Measurements from ENCODE around the gene KLHDC8A. TPM values are rescaled to one million over a fixed set of nuclear protein-coding genes. Genes with fewer than 3 reads are reported as not detected.
"Not testable (repeated sequence)": the region's sequence is repeated elsewhere in the genome, so short reads cannot be mapped to it uniquely, and the experiment has no call there.

The KLHDC8A gene, protein sequence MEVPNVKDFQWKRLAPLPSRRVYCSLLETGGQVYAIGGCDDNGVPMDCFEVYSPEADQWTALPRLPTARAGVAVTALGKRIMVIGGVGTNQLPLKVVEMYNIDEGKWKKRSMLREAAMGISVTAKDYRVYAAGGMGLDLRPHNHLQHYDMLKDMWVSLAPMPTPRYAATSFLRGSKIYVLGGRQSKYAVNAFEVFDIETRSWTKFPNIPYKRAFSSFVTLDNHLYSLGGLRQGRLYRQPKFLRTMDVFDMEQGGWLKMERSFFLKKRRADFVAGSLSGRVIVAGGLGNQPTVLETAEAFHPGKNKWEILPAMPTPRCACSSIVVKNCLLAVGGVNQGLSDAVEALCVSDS
- polyA plus RNA-seq, result not detected

DNA sequence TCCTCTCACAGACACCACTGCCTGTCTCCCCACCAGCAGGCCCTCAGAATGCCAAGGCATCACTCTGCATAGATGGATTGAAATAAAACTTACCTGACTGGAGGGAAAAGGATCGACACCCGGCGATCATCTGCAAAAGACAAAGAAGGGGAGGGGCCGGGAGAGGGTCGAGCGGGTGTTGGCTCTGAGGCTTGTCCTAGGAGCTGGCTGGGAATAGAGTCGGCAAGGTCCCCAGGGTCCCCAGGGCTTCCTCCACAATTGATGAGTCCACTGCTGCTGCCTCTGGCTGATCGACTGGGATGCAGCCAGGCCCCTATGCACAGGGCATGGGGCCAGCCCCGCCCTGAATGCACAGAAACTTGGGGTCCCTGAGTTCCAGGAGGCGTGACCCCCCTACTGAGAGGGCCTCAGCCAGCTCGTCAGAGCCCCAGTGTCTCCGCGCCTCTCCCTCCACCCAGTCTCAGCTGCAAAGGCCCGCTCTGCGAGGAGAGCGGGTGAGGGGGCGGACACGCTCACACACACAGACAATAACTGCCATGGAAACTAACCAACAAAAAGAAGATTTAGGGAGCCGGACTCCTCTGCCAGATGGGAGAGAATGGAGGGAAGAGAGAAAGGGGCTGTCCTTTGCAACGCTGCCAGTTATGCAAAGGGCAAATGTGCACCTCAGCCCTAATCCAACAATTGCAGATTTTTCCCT, at the start of gene KLHDC8A:
Gene KLHDC8A, minus strand, starts transcription at position 483 of the 700 bp plus-strand sequence. CDS start 13,318 bp downstream, outside the sequence.
- Mint-ChIP-seq H3K27me3 (ENCODE audit: low read depth in 3 of 3) (peaks cover 5 to 8% (median 8%) of the 10 kb centered on the region in 3 donors), H3K4me3 (no peak within 1 kb of the TSS), H3K27ac (no peak within 1 kb of the TSS), H3K9me3 (no peaks in the 10 kb centered on the region), H3K4me1 (no peaks in the 10 kb centered on the region), H3K36me3 (no peaks in the 10 kb centered on the region)
- DNase-seq, result no peak

DNA sequence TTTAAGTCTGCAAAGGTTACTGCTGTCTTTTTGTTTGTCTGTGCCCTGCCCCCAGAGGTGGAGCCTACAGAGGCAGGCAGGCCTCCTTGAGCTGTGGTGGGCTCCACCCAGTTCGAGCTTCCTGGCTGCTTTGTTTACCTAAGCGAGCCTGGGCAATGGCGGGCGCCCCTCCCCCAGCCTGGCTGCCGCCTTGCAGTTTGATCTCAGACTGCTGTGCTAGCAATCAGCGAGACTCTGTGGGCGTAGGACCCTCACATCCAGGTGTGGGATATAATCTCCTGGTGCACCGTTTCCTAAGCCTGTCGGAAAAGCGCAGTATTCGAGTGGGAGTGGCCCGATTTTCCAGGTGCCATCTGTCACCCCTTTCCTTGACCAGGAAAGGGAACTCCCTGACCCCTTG, 49.5 kb upstream of the KLHDC8A start:
- DNase-seq; H3K36me3 Mint-ChIP-seq; H3K27me3 Mint-ChIP-seq (ENCODE audit: low read depth in 3 of 3); H3K9me3 Mint-ChIP-seq; H3K27ac Mint-ChIP-seq; H3K4me3 Mint-ChIP-seq; H3K4me1 Mint-ChIP-seq: not testable (repeated sequence)

DNA sequence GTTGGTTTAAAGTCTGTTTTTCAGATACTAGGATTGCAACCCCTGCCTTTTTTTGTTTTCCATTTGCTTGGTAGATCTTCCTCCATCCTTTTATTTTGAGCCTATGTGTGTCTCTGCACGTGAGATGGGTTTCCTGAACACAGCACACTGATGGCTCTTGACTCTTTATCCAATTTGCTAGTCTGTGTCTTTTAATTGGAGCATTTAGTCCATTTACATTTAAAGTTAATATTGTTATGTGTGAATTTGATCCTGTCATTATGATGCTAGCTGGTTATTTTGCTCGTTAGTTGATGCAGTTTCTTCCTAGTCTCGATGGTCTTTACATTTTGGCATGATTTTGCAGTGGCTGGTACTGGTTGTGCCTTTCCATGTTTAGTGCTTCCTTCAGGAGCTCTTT, 47.8 kb upstream of the KLHDC8A start:
- not testable (repeated sequence) for DNase-seq; H3K27ac Mint-ChIP-seq; H3K9me3 Mint-ChIP-seq; H3K4me1 Mint-ChIP-seq; H3K4me3 Mint-ChIP-seq; H3K36me3 Mint-ChIP-seq; H3K27me3 Mint-ChIP-seq (ENCODE audit: low read depth in 3 of 3)

DNA sequence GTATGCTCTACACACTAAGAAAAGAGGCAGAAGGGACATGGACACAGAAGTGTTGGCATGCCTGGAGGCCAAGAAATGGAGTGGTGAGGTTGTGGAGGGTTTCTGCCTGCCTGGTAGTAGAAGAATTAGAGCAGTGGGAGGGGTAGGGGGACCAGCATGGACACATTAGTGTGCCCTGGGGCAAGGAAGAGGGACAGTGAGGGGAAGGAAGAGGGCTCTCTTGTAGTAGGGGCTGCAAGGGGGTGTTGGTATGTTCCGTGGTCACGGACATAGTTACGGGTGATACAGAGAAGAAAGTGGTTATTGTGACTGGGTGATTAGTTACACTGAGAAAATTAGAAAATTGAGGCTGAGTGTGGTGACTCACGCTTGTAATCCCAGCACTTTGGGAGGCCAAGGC, 41.9 kb upstream of the KLHDC8A start:
- no peaks in the 10 kb centered on the region for H3K4me1 Mint-ChIP-seq
- no peak for DNase-seq
- H3K27ac Mint-ChIP-seq, result no peak overlapping the region
- H3K27me3 Mint-ChIP-seq (ENCODE audit: low read depth in 3 of 3), result peaks cover 0 to 11% (median 3%) of the 10 kb centered on the region in 3 donors
- no peaks in the 10 kb centered on the region for H3K36me3 Mint-ChIP-seq
- no peaks in the 10 kb centered on the region for H3K9me3 Mint-ChIP-seq
- no peak overlapping the region for H3K4me3 Mint-ChIP-seq

DNA sequence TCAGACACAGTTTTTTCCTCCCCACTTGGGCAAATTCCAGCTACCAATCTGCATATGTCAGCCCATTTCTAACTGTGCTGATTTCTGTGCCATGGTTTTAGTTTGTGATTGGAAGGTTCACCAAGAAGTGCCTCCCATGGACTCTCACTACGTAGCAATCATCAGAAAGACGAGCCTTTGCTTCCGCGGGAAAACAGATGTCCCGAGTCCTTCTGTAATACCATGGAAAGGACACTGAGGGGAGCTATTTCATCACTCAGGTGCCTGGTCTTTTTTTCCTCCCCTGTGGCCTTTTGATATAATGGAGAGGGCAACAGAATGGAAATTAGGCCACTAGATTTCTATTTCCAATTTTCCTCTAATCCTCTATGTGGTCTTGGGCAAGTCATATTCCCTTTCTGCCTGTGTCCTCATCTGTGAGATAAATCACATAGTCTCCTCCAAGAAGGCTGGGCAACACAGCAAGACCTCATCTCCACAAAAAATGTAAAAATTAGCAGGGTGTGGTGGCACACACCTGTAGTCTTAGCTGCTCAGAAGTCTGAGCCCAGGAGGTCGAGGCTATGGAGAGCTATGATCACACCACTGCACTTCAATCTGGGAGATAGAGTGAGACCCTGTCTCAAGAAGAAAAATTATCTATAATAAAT, 40.4 kb upstream of the KLHDC8A start:
- no peaks in the 10 kb centered on the region for H3K4me1 Mint-ChIP-seq
- no peak overlapping the region for H3K27ac Mint-ChIP-seq
- H3K9me3 Mint-ChIP-seq, result no peaks in the 10 kb centered on the region
- no peaks in the 10 kb centered on the region for H3K36me3 Mint-ChIP-seq
- H3K4me3 Mint-ChIP-seq, result no peak overlapping the region
- peak; percentile 31 to 43 (median 43) for DNase-seq
- H3K27me3 Mint-ChIP-seq (ENCODE audit: low read depth in 3 of 3), result peaks cover 3 to 12% (median 4%) of the 10 kb centered on the region in 3 donors

DNA sequence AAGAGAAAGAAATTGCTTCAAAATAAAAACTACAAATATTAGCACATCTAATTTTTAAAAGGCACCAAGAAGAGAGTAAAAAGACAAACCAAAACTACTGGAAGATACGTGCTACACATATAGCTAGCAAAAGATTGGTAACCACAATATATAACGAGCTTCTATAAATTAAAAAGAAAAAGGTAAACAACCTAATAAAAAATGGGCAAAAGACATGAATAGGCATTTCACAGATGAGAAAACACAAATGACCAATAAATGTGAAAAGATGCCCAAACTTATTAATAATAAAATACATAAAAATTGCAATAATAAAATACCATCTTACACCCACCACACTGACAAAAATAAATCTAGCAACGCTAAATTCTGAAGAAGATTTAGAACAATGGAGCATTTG, 38.9 kb upstream of the KLHDC8A start:
- no peaks in the 10 kb centered on the region for H3K4me1 Mint-ChIP-seq
- H3K27ac Mint-ChIP-seq, result no peak overlapping the region
- no peaks in the 10 kb centered on the region for H3K36me3 Mint-ChIP-seq
- peaks cover 3 to 12% (median 10%) of the 10 kb centered on the region in 3 donors for H3K27me3 Mint-ChIP-seq (ENCODE audit: low read depth in 3 of 3)
- no peak for DNase-seq
- no peaks in the 10 kb centered on the region for H3K9me3 Mint-ChIP-seq
- H3K4me3 Mint-ChIP-seq, result no peak overlapping the region

DNA sequence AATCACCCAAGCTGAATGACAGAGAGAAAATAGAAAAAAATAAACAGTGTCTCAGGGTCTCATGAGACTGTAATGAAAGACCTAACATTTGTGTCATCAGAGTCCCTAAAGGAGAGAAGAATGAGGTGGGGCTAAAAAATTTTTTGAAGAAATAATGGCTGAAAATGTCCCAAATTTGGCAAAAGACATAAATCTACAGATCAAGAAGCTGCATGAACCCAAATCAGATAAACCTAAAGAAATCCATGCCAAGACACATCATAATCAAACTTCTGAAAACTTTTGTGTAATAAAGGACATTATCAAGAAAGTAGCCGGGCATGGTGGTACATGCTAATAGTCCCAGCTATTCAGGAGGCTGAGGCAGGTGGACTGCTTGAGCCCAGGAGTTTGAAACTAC, 35.9 kb upstream of the KLHDC8A start:
- Mint-ChIP-seq H3K27me3 (ENCODE audit: low read depth in 3 of 3) (peaks cover 3 to 15% (median 12%) of the 10 kb centered on the region in 3 donors), H3K9me3 (no peaks in the 10 kb centered on the region), H3K4me3 (no peak overlapping the region), H3K27ac (no peak overlapping the region), H3K36me3 (no peaks in the 10 kb centered on the region), H3K4me1 (no peaks in the 10 kb centered on the region)
- no peak for DNase-seq

DNA sequence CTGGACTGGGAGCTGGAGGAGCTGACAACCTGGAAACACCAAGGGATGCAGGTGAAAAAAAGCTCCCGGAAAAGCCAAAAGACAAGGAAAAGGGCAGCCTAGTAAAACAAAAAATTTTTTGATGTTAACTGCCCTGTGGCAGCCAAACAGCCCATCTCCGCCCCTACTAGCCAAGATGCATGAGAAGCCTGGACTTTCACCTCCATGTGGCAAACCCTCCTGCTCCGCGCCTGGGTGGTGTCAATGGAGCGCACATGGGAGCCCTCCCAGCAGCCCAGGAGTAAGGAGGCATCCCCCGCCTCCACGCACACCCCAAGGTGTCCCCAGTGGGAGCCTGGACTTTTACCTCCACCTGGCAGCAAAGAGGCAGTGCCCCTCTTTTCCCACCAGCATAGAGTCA, 34.7 kb upstream of the KLHDC8A start:
- H3K9me3 Mint-ChIP-seq, result no peaks in the 10 kb centered on the region
- H3K36me3 Mint-ChIP-seq, result no peaks in the 10 kb centered on the region
- DNase-seq, result no peak
- H3K4me3 Mint-ChIP-seq, result no peak overlapping the region
- H3K4me1 Mint-ChIP-seq, result no peaks in the 10 kb centered on the region
- peaks cover 3 to 18% (median 12%) of the 10 kb centered on the region in 3 donors for H3K27me3 Mint-ChIP-seq (ENCODE audit: low read depth in 3 of 3)
- H3K27ac Mint-ChIP-seq, result no peak overlapping the region

DNA sequence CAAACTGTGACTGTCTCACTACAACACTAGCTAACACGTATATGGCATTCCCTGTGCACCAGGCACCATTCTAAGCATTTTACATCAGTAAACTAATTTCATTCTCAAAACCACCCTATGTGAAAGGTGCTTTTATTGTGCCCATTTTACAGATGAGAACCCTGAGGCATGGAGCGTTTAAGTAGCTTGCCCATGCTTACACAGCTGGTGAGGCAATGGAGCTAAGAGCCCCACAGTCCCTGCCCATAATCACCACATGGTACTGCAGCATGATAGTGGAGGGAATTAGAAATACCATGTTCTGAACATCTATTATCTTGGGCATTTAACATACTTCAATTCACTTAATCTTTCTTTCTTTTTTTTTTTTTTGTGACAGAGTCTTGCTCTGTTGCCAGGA, 31.1 kb upstream of the KLHDC8A start:
- Mint-ChIP-seq H3K27ac (no peak overlapping the region), H3K4me1 (no peaks in the 10 kb centered on the region), H3K27me3 (ENCODE audit: low read depth in 3 of 3) (peaks cover 3 to 12% (median 10%) of the 10 kb centered on the region in 3 donors), H3K9me3 (no peaks in the 10 kb centered on the region), H3K4me3 (no peak overlapping the region), H3K36me3 (no peaks in the 10 kb centered on the region)
- no peak for DNase-seq

DNA sequence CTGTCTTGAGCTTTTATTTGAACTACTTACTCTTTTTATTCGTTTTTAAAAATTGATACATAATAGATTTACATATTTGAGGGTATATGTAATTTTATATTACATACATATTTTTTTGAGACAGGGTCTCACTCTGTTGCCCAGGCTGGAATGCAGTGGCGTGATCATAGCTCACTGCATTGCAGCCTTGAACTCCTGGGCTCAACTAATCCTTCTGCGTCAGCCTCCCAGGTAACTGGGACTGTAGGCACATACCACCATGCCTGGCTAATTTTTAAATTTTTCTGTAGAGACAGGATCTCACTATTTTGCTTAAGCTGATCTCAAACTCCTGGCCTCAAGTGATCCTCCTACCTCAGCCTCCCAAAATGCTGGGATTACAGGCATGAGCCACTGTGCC, 26.3 kb upstream of the KLHDC8A start:
- DNase-seq; H3K27me3 Mint-ChIP-seq (ENCODE audit: low read depth in 3 of 3); H3K4me3 Mint-ChIP-seq; H3K36me3 Mint-ChIP-seq; H3K4me1 Mint-ChIP-seq; H3K27ac Mint-ChIP-seq; H3K9me3 Mint-ChIP-seq: not testable (repeated sequence)

DNA sequence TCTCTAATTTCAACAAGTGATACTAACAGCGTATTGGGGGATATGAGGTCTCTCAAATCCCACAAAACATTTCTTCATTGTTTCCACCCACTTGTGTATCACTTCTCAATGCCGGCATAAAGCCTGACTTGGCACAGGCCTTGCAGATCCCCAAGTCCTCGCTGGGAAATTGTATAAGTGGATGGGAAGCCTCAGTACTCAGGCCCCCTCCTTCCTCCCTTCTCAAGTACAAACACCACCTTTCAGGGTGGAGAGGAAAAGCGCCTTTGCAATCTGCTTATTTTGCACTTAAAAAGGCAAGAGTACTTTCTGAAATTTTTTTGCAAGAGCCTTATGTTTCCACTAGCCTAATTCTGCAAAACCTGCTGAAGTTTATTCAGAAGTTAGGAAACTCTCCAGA, 25.8 kb upstream of the KLHDC8A start:
- Mint-ChIP-seq H3K4me1 (no peaks in the 10 kb centered on the region), H3K4me3 (no peak overlapping the region), H3K9me3 (no peaks in the 10 kb centered on the region), H3K27ac (no peak overlapping the region), H3K27me3 (ENCODE audit: low read depth in 3 of 3) (peaks cover 0 to 6% (median 4%) of the 10 kb centered on the region in 3 donors), H3K36me3 (no peaks in the 10 kb centered on the region)
- no peak for DNase-seq

DNA sequence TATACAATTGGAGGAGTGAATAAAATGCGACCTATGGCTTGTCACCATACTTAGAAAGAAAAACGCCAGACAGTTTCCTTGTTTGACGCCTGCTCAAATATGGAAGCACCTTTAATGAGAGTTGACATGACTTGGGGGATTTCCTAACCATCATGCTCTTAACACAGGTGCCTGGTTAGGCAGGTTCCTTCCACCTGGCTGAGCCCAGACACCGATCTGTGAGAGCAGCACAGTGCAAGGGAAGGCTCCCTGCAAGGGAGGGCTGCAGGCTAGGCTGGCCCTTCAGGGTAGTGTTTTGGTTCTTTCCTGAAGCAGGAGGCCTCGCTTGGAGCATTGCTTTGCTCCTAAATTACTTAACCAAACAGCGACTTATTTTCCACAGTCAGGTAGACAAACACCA, 24.6 kb upstream of the KLHDC8A start:
- Mint-ChIP-seq H3K4me3 (no peak overlapping the region), H3K27me3 (ENCODE audit: low read depth in 3 of 3) (peaks cover 0 to 6% (median 2%) of the 10 kb centered on the region in 3 donors)

DNA sequence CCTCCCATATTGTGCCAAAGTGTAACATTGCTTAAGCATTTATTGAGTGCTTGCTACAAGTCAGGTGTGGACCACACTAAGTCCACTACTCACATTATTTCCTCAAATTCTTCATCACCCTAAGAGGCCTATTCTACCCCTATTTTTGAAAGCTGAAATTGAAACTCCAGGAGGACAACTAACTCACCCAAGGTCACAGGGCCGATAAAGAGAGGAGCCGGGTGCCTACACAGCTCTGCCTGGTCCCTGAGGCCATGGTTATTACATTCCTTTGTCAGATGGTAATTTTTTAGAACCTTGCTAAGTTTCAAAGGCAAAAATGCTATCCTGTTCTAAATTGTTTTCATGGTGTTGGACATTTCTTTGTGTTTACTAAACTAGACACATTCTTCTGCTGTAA, 24.2 kb upstream of the KLHDC8A start:
- Mint-ChIP-seq H3K4me1 (no peaks in the 10 kb centered on the region), H3K9me3 (no peaks in the 10 kb centered on the region), H3K27ac (no peak overlapping the region), H3K4me3 (no peak overlapping the region), H3K36me3 (peaks cover 0 to 2% (median 0%) of the 10 kb centered on the region in 3 donors), H3K27me3 (ENCODE audit: low read depth in 3 of 3) (peaks cover 1 to 4% (median 4%) of the 10 kb centered on the region in 3 donors)
- no peak for DNase-seq

More for the DNA sequence above, 24.6 kb upstream of the KLHDC8A start:
- H3K4me1 Mint-ChIP-seq, result no peaks in the 10 kb centered on the region
- no peak for DNase-seq
- no peaks in the 10 kb centered on the region for H3K9me3 Mint-ChIP-seq
- H3K36me3 Mint-ChIP-seq, result no peaks in the 10 kb centered on the region
- H3K27ac Mint-ChIP-seq, result no peak overlapping the region

DNA sequence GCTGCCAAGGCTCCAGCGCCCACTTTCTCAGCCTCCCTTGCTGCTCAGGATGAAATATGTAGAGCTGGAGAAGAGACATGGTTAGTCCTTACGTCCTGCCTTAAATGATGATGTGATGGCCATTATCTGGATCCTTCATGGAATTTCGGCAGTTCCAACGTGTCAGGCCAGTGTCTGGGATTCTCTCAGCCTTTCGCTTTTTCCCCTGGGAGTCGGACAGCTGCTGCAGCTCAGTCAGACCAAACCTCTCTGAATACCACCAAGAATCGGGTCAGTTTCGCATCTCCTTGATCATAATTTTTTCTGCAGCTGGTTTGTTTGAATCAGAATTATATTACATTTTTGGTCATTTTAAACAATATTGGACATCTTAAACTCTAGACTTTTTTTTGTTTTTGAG, 22.3 kb upstream of the KLHDC8A start:
- H3K27ac Mint-ChIP-seq, result no peak overlapping the region
- peaks cover 2 to 9% (median 3%) of the 10 kb centered on the region in 3 donors for H3K27me3 Mint-ChIP-seq (ENCODE audit: low read depth in 3 of 3)
- peaks cover 0 to 4% (median 0%) of the 10 kb centered on the region in 3 donors for H3K36me3 Mint-ChIP-seq
- H3K4me1 Mint-ChIP-seq, result peaks cover under 1 to 2% of the 10 kb centered on the region in 2 donors
- no peak for DNase-seq
- H3K9me3 Mint-ChIP-seq, result no peaks in the 10 kb centered on the region
- no peak overlapping the region for H3K4me3 Mint-ChIP-seq
